Coronary artery (tissue), 2 donors: ENCODE measurements around the gene SULT1C4.
"Not testable (repeated sequence)": the region's sequence is repeated elsewhere in the genome, so short reads cannot be mapped to it uniquely, and the experiment has no call there.

ENCODE experiments used
- DNase-seq: peaks from one replicate; pipeline ENCODE4 v3.0.0-alpha.2; 2017; ENCODE audit warnings: low spot score
- H3K27ac ChIP-seq, 2 donors: fragments of 200-600 bp; sonication (generic); one replicate each; pipeline ENCODE4 v1.5.1; 2016 to 2019
- H3K4me3 ChIP-seq: fragments of 200-600 bp; sonication (generic); 2 replicates; pipeline ENCODE4 v1.5.1; 2016; ENCODE audit warnings: mild to moderate bottlenecking, moderate library complexity
- TF ChIP-seq, protein P1 (sequence below): fragments of 200-600 bp; sonication (generic); IDR thresholded peaks from one replicate; pipeline ENCODE4 v1.5.1; 2019; ENCODE audit warnings: antibody characterized with exemption

The SULT1C4 gene

DNA sequence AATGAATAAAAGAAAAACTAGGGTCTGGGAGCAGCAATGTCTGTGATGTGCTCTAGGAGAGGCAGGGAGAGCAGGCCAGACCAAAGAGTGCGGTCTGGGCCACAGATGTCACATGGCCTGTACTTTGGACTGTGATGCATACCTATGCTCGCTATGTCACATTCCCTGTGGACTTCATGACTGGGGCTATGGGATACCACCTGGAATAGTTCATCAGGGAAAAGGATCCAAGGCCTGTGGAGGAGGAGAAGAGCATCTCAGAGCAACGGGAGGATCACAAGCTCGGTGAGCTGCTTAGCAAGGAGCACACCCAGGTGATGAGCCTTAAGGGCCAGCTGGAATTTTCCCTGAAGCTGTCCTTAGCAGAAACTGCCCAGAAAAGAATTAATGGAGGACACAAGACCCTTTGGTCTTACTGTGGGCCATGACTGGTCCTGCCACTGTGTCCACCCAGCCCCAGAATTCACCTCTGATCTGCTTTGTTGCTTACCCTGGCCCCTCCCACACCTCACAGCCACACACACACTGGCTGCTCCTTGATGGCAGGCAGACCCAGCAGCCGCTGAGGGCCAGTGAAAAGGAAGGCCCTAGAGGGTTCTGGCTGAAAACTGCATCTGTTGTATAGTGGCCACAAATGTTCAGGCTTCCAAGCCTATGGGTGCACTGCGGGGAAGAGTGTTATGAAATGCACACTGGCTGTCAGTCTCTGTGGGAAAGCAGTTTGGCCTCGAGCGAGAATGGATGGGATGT lies 45.9 kb downstream of the SULT1C4 start:
- TF ChIP-seq, protein P1, sequence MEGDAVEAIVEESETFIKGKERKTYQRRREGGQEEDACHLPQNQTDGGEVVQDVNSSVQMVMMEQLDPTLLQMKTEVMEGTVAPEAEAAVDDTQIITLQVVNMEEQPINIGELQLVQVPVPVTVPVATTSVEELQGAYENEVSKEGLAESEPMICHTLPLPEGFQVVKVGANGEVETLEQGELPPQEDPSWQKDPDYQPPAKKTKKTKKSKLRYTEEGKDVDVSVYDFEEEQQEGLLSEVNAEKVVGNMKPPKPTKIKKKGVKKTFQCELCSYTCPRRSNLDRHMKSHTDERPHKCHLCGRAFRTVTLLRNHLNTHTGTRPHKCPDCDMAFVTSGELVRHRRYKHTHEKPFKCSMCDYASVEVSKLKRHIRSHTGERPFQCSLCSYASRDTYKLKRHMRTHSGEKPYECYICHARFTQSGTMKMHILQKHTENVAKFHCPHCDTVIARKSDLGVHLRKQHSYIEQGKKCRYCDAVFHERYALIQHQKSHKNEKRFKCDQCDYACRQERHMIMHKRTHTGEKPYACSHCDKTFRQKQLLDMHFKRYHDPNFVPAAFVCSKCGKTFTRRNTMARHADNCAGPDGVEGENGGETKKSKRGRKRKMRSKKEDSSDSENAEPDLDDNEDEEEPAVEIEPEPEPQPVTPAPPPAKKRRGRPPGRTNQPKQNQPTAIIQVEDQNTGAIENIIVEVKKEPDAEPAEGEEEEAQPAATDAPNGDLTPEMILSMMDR: no peak
- Histone ChIP-seq H3K4me3 (no peak overlapping the region), H3K27ac (no peak overlapping the region)
- DNase-seq: no peak

DNA sequence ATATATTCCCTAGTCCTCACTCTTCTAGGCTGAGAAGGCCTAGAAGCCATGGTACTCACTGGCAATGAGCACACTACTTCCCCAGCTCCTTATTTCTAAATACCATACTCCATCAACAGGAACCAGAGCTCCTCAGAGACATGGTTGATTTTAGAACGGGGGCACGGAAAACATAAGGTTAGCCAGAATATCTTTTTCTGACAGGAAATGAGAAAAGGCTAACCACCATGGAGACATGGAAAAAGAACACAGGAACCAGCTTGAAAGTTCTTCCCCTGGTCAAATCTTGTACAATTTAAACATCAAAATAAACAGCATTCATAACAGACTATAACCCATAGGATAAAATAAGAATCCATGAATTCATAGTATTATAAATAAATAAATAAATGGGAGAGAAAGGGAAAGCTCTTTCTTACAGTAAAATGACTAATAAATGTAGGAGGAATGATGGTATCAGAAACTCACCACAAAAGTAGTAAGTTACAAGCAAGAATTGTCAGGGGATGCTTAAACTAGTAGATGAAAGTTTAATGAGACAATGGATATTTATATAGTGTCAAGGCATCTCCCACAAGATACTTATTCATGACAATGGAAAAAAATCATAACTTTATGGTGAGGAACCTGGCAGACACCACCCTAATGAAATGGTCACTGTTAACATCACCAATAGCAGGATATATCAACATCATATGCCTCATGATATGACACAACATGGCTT lies 50.7 kb downstream of the SULT1C4 start:
- H3K27ac ChIP-seq: no peak overlapping the region
- TF ChIP-seq, protein P1: no peak
- no peak for DNase-seq
- H3K4me3 ChIP-seq: no peak overlapping the region

DNA sequence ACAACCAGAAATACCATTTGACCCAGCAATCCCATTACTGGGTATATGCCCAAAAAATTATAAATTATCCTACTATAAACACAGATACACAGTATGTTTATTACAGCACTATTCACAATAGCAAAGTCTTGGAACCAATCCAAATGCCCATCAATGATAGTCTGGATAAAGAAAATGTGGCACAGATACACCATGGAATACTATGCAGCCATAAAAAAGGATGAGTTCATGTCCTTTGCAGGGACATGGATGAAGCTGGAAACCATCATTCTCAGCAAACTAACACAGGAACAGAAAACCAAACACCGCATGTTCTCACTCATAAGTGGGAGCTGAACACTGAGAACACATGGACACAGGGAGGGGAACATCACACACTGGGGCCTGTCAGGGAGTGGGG lies 57.8 kb downstream of the SULT1C4 start:
- H3K4me3 ChIP-seq, DNase-seq, H3K27ac ChIP-seq: not testable (repeated sequence)

DNA sequence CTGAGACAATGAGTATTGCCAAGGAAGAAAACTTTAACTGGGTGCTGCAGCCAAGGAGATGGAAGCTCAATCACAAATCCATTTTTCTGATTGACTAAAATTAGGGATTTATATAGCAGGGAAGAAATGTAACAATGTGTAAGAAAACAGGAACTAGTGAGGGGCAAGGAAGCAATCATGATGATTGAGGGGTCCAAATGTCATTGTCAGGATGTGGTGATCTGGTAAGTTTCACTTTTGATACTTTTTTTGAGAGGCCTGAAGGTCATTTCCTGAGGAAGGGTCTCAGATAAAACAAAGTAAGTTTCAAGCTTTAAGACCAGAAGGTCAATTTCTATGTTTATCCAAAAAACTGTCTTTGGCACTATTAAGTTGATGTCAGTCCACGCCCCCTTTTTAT lies 59.2 kb downstream of the SULT1C4 start:
- DNase-seq: no peak
- TF ChIP-seq, protein P1: no peak
- H3K4me3 ChIP-seq: no peak overlapping the region
- no peak overlapping the region for H3K27ac ChIP-seq
